Measurements from ENCODE around the gene KARS1.
A peak's percentile ranks its signal among the peaks of the same experiment; 100 is the strongest.

Gene KARS1

GRCh38 chr16:75626806-75627205 is 20.7 kb downstream of the KARS1 start:
- Histone ChIP-seq H3K27me3 (ENCODE audit: insufficient read depth, low read length) (no peaks in the 10 kb centered on the region), H3K4me1 (ENCODE audit: control insufficient read depth, insufficient read depth, low read length, unreplicated experiment) (peaks cover 19% of the 10 kb centered on the region), H3K27ac (ENCODE audit: low read depth, low read length) (no peak overlapping the region), H3K4me3 (ENCODE audit: low read depth, low read length) (no peak overlapping the region), H3K36me3 (ENCODE audit: insufficient read depth, low read length) (peaks cover 52% of the 10 kb centered on the region), H3K79me2 (ENCODE audit: control insufficient read depth, insufficient read depth, low read length, unreplicated experiment) (peaks cover 7% of the 10 kb centered on the region), H2AFZ (ENCODE audit: low read length, unreplicated experiment) (no peak overlapping the region)

DNA sequence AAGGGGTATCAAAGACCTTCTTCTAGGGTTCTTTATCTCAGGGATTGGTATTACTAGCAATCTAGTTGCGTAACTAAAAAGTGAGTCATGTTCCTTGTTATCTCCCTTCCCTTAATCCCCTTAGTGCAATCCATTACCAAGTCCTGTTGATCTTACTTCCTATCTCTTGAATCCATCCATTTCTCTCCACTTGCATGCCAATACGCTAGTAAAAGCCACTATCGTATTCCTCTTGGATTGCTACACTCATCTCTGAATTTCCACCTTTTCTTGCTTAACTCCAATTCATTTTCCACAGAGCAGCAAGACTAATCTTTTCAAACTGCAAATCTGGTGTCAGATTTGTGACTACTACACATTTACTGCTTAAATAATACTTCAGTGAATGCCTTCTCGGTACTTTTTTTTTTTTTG is 22.5 kb downstream of the KARS1 start:
- Histone ChIP-seq H3K27ac (ENCODE audit: low read depth, low read length) (peak overlapping the region; percentile 44), H3K27me3 (ENCODE audit: insufficient read depth, low read length) (no peaks in the 10 kb centered on the region), H3K4me1 (ENCODE audit: control insufficient read depth, insufficient read depth, low read length, unreplicated experiment) (peaks cover 30% of the 10 kb centered on the region), H3K79me2 (ENCODE audit: control insufficient read depth, insufficient read depth, low read length, unreplicated experiment) (peaks cover 12% of the 10 kb centered on the region), H2AFZ (ENCODE audit: low read length, unreplicated experiment) (no peak overlapping the region), H3K36me3 (ENCODE audit: insufficient read depth, low read length) (peaks cover 37% of the 10 kb centered on the region), H3K4me3 (ENCODE audit: low read depth, low read length) (no peak overlapping the region)

DNA sequence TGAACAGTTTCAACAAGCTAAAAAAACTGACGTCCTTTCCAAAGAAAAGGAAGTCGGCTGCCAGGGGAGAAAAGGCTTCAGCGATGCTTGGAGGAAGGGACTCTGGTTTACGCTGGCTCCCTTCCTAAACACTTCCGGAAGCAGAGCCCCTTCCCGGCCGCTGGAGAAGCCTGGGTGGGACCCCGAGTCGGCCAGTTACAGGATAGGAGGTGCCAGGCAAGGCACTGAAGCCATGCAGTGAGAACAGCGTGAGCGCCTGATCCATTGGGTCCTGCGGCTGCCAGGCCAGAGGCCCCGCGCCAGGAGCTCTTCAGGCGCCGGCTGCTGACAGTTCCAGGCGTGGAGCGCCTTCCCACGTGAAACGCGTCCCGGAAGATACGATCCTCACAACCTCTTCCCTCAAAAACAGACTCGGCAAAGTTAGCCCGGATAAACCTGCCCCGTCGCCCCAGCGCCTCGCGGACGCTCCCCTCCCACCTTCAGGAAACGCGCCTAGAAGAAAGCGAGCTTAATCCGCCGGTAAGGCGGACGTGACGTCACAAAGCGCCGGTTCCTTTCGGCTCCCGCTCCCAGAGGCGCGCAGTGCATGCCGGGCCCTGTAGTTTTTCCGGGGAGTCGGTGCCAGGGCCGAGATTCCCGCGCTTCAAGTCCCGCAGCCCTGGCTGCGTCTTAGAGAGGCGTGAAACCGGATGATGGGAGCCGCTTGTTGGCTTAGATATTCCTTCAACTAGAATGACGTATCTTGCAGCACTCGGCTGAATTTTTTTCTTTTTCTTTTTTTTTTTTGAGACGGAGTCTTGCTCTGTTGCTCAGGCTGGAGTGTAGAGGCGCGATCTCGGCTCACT is 24.5 kb downstream of the KARS1 start, which contains the start of gene ADAT1:
Gene ADAT1 (minus strand): TSS at position 521 of the 845 bp plus-strand sequence. CDS start 2,482 bp downstream, outside the sequence.
- H3K79me2 ChIP-seq (ENCODE audit: control insufficient read depth, insufficient read depth, low read length, unreplicated experiment), result peaks cover 12% of the 10 kb centered on the region
- H3K27ac ChIP-seq (ENCODE audit: low read depth, low read length), result peak within 1 kb of the TSS; percentile 69
- no peaks in the 10 kb centered on the region for H3K27me3 ChIP-seq (ENCODE audit: insufficient read depth, low read length)
- peak within 1 kb of the TSS; percentile 69 for H2AFZ ChIP-seq (ENCODE audit: low read length, unreplicated experiment)
- peak within 1 kb of the TSS; percentile 81 for H3K4me3 ChIP-seq (ENCODE audit: low read depth, low read length)
- peaks cover 24% of the 10 kb centered on the region for H3K36me3 ChIP-seq (ENCODE audit: insufficient read depth, low read length)
- peaks cover 27% of the 10 kb centered on the region for H3K4me1 ChIP-seq (ENCODE audit: control insufficient read depth, insufficient read depth, low read length, unreplicated experiment)

DNA sequence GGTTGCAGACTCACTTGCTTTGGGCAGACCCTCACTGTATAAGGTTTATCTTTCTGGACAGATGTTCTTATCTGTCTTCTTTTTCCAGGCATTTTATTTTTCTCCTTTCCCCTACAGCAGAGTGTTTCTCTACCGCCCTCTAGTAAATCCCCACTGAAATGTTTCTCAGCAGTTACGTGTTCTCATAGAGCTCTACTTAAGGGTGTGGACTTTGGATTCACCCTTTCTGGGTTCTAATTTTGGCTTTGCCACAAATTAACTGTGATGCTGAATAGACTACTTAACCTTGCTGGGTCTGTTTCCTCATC is 26.3 kb downstream of the KARS1 start:
- Histone ChIP-seq H3K27me3 (ENCODE audit: insufficient read depth, low read length) (no peaks in the 10 kb centered on the region), H3K4me1 (ENCODE audit: control insufficient read depth, insufficient read depth, low read length, unreplicated experiment) (peaks cover 26% of the 10 kb centered on the region), H3K4me3 (ENCODE audit: low read depth, low read length) (peak overlapping the region; percentile 81), H2AFZ (ENCODE audit: low read length, unreplicated experiment) (no peak overlapping the region), H3K79me2 (ENCODE audit: control insufficient read depth, insufficient read depth, low read length, unreplicated experiment) (peaks cover 12% of the 10 kb centered on the region), H3K27ac (ENCODE audit: low read depth, low read length) (no peak overlapping the region), H3K36me3 (ENCODE audit: insufficient read depth, low read length) (peaks cover 18% of the 10 kb centered on the region)

GRCh38 chr16:75620326-75621169 is 26.9 kb downstream of the KARS1 start:
- Histone ChIP-seq H3K4me1 (ENCODE audit: control insufficient read depth, insufficient read depth, low read length, unreplicated experiment) (peaks cover 24% of the 10 kb centered on the region), H3K4me3 (ENCODE audit: low read depth, low read length) (peak overlapping the region; percentile 6), H3K79me2 (ENCODE audit: control insufficient read depth, insufficient read depth, low read length, unreplicated experiment) (peaks cover 12% of the 10 kb centered on the region), H3K36me3 (ENCODE audit: insufficient read depth, low read length) (peaks cover 14% of the 10 kb centered on the region), H3K27ac (ENCODE audit: low read depth, low read length) (no peak overlapping the region), H2AFZ (ENCODE audit: low read length, unreplicated experiment) (no peak overlapping the region), H3K27me3 (ENCODE audit: insufficient read depth, low read length) (no peaks in the 10 kb centered on the region)

GRCh38 chr16:75618780-75619179 is 28.7 kb downstream of the KARS1 start:
- H3K27me3 ChIP-seq (ENCODE audit: insufficient read depth, low read length), result no peaks in the 10 kb centered on the region
- no peak overlapping the region for H3K27ac ChIP-seq (ENCODE audit: low read depth, low read length)
- H3K4me1 ChIP-seq (ENCODE audit: control insufficient read depth, insufficient read depth, low read length, unreplicated experiment), result peaks cover 26% of the 10 kb centered on the region
- peaks cover 12% of the 10 kb centered on the region for H3K79me2 ChIP-seq (ENCODE audit: control insufficient read depth, insufficient read depth, low read length, unreplicated experiment)
- H3K4me3 ChIP-seq (ENCODE audit: low read depth, low read length), result no peak overlapping the region
- no peak overlapping the region for H2AFZ ChIP-seq (ENCODE audit: low read length, unreplicated experiment)
- peaks cover 17% of the 10 kb centered on the region for H3K36me3 ChIP-seq (ENCODE audit: insufficient read depth, low read length)

DNA sequence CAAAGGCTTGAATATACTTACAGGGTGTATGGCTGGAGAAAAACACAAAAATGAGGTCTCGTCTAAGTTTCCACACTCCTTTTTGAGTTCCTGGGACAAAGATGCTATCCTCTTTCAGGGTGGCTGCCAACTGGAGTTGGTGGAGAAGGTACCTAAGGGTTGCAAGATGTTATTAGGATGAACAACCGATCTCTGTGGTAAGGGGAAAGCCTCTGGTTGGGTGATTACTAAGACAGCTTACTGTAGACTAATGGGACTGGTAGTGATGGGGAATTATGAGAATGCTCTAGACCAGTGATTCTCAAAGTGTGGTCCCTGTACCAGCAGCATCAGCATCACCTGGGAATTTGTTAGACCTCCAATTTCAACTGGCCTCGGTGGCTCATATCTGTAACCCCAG is 30.3 kb downstream of the KARS1 start:
- Histone ChIP-seq H3K4me1 (ENCODE audit: control insufficient read depth, insufficient read depth, low read length, unreplicated experiment) (peaks cover 26% of the 10 kb centered on the region), H2AFZ (ENCODE audit: low read length, unreplicated experiment) (no peak overlapping the region), H3K27me3 (ENCODE audit: insufficient read depth, low read length) (no peaks in the 10 kb centered on the region), H3K27ac (ENCODE audit: low read depth, low read length) (no peak overlapping the region), H3K36me3 (ENCODE audit: insufficient read depth, low read length) (peaks cover 33% of the 10 kb centered on the region), H3K4me3 (ENCODE audit: low read depth, low read length) (no peak overlapping the region), H3K79me2 (ENCODE audit: control insufficient read depth, insufficient read depth, low read length, unreplicated experiment) (peaks cover 12% of the 10 kb centered on the region)

- Histone ChIP-seq H3K4me1 (ENCODE audit: control insufficient read depth, insufficient read depth, low read length, unreplicated experiment) (peaks cover 24% of the 10 kb centered on the region), H3K27ac (ENCODE audit: low read depth, low read length) (no peak overlapping the region), H2AFZ (ENCODE audit: low read length, unreplicated experiment) (no peak overlapping the region), H3K27me3 (ENCODE audit: insufficient read depth, low read length) (no peaks in the 10 kb centered on the region), H3K36me3 (ENCODE audit: insufficient read depth, low read length) (peaks cover 34% of the 10 kb centered on the region), H3K79me2 (ENCODE audit: control insufficient read depth, insufficient read depth, low read length, unreplicated experiment) (peaks cover 7% of the 10 kb centered on the region), H3K4me3 (ENCODE audit: low read depth, low read length) (no peak overlapping the region)
These were observed 30.9 kb downstream of the KARS1 start for GRCh38 chr16:75616521-75617010.

DNA sequence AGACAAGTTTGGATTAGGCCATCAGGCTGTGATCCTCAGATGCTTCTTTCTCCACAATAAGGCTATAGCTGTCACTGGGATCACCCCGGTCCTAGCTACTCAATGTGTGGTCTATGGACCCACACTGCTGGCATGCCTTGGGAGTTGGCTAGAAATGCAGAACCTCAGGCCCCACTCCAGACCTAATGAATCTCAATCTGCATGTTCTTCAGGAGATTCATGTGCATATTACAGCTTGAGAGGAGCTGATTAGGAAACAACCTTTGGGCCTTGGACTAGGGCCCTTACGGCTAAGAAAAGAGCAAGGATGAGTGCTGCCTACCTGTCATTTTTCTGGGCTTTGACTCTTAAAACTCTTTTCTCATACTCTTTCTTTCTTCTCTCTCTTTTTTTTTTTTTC is 31.8 kb downstream of the KARS1 start:
- no peak overlapping the region for H2AFZ ChIP-seq (ENCODE audit: low read length, unreplicated experiment)
- no peaks in the 10 kb centered on the region for H3K27me3 ChIP-seq (ENCODE audit: insufficient read depth, low read length)
- peak overlapping the region; percentile 21; the same call in 1 of the 2 replicates for H3K27ac ChIP-seq (ENCODE audit: low read depth, low read length)
- peaks cover 16% of the 10 kb centered on the region for H3K4me1 ChIP-seq (ENCODE audit: control insufficient read depth, insufficient read depth, low read length, unreplicated experiment)
- peaks cover 4% of the 10 kb centered on the region for H3K79me2 ChIP-seq (ENCODE audit: control insufficient read depth, insufficient read depth, low read length, unreplicated experiment)
- H3K36me3 ChIP-seq (ENCODE audit: insufficient read depth, low read length), result peaks cover 39% of the 10 kb centered on the region
- no peak overlapping the region for H3K4me3 ChIP-seq (ENCODE audit: low read depth, low read length)

- Histone ChIP-seq H3K79me2 (ENCODE audit: control insufficient read depth, insufficient read depth, low read length, unreplicated experiment) (peaks cover 4% of the 10 kb centered on the region), H3K4me1 (ENCODE audit: control insufficient read depth, insufficient read depth, low read length, unreplicated experiment) (peaks cover 15% of the 10 kb centered on the region), H3K27me3 (ENCODE audit: insufficient read depth, low read length) (no peaks in the 10 kb centered on the region), H3K36me3 (ENCODE audit: insufficient read depth, low read length) (peaks cover 49% of the 10 kb centered on the region), H2AFZ (ENCODE audit: low read length, unreplicated experiment) (no peak overlapping the region), H3K4me3 (ENCODE audit: low read depth, low read length) (no peak overlapping the region), H3K27ac (ENCODE audit: low read depth, low read length) (peak overlapping the region; percentile 77)
These were observed 33.2 kb downstream of the KARS1 start for GRCh38 chr16:75614066-75614897.

Measured in ACC112 (cell line).